ENCODE measurements around the gene CNPPD1.
A peak's percentile ranks its signal among the peaks of the same experiment; 100 is the strongest.

CNPPD1 gene

DNA sequence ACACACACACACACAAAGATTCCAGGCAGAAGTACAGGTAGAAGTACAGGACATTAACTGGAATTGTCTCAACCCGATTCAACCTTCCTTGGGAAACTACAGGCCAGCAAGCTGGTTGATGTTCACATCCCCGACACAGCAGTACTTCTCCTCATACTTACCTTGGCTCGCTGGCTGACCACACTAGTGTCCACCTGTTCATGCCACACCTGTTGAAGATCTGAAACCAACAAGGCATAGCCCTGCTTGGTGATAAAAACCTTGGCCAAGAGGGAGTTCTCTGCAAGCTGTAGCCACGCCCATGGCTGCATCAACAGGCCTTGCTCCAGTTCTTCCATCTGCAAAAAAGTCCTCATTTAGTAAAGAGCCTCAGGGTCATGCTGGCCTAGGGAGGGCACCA is 18.7 kb downstream of the CNPPD1 start:
- no peak for DNase-seq

DNA sequence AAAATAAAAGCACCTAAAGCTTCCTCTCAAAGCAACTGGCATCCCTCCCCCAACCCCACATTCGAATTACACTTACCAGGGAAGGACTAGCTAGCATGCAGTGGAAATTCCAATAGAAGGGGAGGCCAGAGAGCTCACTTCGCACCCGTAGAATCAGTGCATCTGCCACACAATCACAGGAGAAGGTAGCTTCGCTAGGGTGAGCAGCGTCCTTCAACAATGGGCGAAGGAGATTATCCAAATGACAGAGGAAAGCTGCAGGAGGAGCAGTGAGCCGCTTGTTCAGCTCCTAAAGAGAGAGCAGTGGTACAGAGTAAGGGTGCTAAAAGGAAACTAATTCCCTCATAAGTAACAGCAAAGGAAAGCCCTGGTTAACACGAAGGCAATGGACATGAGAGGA is 19.3 kb downstream of the CNPPD1 start:
- no peak for DNase-seq

DNA sequence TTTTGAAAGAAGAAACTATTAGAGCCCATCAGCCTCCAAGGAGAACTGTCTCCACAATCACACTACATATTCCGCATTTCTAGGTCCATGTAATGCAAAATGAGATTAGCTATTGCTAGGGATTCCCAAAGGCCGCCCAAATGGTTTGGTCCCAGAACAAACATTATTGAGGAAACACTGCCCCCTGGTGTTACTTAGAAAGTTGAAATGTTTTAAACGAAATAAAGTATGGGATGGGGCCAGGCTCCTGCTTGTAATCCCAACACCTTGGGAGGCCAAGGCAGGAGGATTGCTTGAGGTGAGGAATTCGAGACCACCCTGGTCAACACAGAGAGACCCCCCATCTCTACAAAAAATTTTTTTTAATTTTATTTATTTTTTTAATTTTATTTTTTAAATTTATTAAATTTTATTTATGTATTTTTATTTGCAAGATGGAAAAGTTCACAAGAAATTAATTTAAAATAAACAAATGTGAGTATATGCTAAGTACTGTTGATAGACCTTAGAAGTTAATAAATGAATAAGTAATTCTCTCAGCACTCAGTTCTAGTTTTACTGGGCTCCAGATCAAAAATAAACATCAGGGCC is 21.6 kb downstream of the CNPPD1 start:
- peak in 1 of 2 donors; percentile 44 for DNase-seq

DNA sequence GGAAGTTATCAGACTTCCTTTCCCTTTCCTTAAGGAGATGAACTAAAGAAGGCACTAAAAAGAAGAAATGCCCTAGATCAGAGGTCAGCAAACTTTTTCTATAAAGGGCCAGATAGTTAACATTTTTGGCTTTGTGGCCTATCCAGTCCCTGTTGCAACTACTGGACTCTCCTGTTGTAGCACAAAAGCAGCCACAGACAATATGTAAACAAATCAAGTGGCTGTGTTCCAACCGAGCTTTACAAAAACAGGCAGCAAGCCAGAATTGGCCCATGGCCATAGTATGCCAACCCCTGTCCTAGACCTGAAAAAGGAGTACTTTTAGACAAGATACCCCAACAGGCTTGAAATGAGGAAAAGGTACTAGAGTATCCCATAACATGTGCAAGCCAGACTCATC is 27.1 kb downstream of the CNPPD1 start:
- DNase-seq = no peak

DNA sequence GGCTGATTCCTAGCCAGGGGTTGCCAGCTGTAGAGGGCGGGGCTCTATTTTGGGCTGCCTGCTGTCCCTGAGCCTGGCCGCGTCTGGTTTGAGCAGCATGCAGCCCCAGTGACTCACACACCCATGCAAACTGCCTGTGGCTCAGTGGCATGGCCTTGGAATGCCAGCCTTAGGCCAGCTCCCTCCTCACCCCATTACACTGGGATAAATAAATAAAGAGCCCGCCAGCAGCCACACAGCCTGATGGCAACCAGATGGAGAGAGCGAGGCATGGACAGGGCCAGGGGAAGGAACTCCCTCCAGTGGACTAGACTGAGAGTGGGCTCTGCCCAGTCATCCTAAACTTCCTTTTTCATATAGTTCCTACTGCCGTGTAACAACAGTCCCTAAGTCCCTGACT is 34.4 kb downstream of the CNPPD1 start:
- no peak for DNase-seq

DNA sequence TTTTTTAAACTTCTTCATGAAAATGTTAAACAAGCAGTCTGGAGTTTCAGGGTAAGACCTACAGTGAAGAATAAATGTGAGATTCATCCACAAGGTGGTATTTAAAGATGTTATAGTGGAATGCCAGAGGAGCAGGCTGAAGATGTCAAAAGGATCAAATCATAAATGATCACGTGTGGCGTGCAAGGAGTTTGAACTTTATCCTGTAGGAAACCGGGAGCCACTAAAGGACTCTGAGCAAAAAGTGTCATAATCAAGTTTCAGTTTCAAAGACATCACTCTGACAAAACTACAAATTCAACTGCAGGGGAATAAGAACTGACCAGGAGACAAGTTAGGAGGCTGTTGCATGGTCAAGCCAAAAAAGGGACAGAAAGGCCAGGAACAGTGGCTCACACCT is 36.0 kb downstream of the CNPPD1 start:
- DNase-seq = no peak

DNA sequence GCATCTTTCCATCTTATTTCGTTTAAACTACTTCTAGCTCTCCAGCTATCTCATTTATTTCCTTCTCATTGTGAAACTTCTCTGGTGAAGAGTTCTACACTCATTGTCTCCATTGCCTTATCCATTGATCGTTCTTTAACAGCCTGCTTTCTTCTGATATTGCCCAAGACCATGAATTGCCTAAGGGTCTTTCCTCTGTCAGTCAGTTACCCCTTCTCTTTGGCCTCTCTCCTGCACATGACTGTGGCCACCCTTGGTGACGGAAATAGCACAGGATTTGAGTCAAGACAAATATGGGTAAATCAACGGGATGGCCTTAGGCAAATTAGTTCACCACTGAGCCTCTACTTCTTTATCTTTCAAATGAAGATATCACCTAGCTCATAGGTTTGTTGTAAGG is 42.7 kb downstream of the CNPPD1 start:
- no peak for DNase-seq

DNA sequence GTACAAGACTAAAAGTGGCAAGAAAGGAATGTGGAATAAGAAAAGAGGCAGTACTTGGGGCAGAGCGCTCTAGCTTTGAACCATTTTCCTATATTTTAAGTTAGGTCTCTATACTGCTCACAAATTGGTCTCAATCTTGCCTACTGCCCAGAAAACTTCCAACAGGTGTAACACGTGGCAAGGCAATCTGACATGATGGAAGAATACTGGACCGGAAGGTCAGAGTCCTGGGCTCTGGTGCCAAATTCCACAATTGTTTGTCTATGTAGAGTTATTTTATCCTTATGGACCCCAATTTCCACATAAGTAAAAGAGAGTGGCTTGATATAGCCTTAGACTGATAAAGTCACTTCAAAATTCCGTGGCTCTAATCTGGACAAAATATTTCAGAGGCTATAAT is 45.0 kb downstream of the CNPPD1 start:
- DNase-seq = no peak

DNA sequence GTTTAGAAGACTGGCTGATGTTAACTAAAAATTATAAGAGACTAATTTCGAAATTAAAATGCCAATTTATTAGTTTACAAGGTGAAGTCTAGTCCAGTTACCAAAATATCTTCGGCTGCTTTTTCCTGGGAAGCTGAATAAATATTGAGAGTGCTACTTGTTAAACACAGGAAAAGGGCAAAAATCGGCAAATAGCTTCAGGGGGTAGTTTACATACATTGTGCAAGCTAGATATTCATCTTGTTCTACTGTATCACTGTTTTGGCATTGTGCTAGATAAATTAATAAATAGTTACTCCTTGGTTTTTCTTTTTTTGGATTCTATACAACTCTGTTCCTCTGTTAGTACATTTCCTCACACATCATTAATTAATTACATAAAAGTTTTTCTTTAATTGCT is 45.4 kb downstream of the CNPPD1 start:
- no peak for DNase-seq

DNA sequence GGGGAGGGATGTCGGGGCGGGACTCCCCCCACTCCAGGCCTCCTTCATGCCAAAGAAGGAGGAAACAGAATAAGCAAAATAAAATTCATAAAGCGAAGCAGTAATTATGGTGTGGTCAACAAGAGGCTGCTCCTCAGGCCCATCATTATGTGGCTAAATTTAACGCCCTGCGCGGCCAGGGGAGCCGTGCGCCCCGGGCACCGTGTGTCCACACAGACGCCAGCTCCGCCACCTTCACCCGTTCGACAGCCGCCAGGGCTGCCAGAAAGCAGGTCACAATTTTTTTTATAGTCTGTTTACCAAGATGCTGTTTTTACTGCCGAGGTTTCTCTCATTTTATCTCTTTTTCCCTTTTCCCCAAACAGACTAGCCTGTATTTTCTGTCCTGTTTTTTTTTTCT is 47.1 kb downstream of the CNPPD1 start:
- no peak for DNase-seq

DNA sequence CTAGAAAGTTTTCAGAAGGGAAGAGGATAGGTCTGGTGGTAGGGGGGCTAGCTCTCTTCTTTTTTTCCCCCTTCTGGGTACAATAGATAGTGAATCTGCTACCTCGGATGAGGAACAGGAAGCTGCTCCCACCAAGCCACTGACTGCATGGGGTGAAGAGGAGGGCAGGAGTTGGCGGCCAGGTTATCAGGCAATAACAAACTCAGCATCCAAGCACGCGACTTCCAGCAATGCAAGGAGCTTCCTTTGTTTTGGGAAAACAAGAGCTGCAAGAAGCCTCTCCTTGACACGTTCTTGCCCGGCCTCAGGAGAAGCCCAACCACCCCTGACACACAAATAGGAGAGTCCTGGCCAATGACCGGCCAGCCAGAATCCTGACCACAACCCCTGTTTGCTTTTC is 48.3 kb downstream of the CNPPD1 start:
- DNase-seq = no peak

DNA sequence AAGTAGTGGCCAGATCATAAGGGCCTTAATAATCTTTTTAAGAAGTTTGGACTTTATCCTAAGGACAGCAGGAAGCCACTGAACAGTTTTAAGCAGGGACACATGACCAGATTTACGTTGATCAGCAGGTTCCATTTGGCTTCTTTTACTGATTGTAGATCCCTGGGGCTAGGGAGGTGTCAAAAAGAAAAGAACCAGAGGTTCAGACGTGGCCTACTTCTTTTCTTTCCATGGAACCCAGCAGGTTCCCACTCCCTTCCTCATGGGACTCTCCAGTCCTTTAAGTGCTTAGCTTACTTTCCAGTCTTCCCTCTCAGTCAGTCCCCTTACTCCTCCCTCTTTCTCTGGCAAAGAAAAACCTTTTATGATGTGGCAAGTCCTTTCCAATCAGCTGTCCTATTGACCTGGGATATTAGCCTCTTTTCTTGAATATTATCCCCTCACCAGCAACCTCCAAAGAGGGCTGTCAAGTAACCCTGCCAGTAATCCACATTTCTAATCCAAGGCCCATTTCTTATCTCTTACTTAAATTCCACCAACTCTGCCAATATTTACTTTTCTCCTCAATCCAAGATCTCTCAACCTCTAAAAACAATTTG is 49.6 kb downstream of the CNPPD1 start:
- DNase-seq = no peak

DNA sequence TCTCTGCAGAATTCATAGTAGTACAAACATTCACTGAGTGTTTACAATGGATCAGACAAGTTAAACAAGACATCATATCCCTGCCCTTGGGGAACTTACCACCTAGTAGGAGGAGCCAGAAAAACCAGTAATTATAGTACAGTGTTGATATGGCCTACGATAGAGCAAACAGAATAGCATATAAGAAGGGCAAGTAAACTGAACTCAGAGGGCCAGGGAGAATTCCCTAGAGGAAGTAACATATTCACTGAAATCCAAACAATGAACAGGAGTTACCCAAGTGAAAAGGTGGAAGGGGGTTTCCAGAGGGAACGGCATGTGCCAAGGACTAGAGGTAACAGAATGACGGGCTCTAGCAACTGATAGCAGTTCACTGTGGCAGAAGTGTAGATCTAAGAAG is 50.2 kb downstream of the CNPPD1 start:
- DNase-seq = no peak

DNA sequence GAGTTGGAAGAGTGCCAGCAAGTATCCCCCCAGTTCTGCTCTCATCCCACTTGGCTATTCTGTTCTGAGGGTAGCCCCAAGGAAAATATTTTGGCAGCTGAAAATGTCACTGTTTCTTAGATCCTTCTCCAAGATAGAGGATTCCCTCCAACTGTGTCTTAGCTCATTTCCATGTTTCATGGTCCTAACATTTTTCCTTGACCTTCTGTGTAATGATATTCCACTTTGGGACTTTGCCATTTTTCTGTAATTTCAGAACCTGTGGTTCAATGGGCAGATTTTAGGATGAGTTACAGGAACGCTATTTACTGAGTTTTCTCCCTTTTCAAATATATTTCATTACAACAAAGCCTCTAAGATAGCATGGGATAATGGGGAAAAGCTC is 50.8 kb downstream of the CNPPD1 start:
- no peak for DNase-seq

DNA sequence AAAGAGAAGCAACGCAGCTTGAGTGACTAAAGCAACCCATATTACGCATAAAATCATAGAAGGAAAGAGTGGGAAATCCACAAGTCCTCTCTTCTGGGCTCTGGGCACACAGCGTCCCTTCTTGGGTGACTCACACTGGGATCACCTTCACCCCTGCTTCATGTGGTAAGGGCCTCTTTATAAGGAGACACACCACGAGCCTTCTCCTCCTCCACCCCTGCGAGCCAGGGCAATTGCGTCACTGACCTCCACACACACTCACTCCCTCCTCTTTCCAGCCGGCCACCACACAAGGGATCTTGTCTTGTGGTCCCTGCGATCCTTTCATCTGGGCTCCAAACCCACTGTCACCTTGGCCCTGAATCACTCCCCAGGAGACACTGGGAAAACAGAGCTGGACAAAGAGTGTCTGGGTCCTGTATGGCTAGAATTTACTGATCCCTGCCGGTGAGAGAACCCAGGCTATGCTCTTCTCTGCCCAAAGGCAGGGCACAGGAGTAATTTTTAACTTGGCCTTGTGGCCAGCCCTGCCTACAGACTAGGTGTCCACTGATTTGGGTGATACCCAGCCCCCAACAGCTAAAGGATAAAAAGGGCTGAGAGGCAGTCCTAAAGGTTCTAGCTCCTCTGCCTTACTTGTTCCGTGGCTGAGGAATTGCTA is 51.4 kb downstream of the CNPPD1 start:
- DNase-seq = peak in 1 of 2 donors; percentile 8

DNA sequence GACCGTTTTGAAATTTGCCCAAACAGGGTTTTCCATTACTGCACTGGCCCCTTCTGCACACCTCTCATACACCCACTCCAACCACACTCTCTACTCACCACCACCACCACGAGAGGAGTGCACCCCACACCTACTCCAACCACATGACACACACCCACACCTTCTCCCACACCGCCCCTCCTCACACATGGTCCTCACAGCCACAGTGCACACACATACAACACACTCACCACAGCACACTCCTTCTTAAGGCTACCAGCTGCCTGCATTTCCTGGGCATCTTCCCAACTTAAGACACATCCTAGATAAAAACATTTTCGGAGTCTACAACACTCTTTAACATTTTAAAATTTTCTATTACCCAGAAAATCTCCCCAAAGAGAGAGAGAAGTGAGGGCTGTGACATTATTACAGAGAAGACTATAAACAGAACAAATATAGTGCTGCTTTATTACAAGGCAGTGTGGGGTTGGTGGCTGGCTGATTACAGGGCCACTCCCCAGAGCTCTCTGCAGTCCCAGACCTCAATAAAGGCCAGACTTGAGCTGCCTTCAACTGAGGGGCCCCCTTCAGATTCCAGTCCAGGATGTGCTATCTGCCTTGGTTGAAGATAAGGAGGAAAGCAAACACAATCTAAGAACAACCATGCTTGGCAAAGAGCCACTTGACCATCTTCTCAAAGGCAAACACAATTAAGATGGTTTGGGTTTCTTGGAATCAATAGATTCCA is 52.2 kb downstream of the CNPPD1 start:
- DNase-seq = no peak

DNA sequence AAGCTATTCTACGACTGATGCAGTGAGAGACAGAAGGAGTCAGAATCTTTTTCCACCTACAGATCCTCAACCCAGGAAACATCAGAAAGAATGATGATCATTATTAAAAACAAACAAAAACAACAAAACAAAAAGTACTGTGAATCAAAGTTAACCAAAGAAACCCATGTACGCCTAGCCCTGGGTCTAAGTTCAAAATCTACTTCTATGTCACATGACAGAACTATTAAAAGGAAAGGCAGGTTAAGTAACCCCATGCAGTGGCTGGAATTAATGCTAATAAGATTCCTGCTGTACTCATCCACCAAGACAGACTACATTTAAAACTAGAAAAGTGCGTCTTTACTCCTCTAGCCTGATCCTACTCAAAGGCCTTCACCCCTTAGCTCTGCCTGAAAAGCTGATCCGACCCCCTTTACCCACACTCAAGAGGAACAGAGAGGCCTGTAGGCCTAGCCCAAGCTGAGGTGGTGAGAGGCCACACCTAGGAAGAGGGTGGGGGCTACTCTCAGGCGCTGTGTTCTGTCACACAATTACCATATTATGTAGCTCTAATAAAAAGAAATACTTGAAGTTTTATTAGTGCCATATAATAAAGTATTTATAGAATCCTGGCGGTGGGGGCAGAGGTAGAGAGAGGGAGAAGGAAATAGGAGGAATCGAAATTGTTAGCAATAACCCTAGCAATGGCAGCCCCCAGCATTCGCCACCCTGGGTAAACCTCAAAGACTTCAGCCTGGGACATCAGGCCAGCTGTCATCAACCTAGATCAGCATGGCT is 53.2 kb downstream of the CNPPD1 start:
- no peak for DNase-seq

DNA sequence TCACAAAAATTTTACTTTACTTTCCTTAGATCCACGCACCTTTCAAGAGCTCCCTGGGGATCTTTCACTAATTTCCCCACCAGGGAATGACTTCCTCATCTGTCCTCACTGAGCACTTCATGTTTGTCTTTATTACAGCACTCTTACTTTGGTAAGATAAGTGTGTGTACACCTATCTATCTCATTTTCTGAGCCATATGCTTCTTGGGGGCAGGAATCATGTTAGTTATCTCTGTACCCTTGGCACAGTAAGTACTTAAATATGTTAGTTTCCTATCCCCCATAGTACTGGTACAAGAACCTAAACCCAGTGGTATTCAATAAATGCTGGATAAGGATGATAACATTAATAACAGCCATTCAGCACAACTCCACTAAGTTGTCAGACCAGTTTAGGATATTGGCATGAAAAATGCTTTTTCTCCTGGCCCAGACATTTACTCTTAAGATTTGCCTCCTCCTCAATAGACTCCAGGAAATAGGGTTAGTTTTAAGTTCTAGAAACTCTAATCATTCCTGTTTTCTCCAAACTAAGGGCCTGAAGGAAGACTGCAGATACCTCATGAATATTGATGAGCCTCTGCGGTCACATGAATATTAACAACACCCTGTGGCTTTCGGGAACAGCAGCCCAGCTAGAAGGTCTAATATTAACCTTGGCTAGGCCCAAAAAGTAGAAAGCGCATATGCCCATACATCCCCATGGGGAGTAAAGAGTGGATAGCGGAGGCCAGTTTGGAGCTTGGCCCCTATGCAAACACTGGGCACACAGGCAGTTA is 54.3 kb downstream of the CNPPD1 start:
- DNase-seq = no peak
